ENCODE results near the gene PIK3AP1. TPM values are rescaled to one million over a fixed set of nuclear protein-coding genes. Genes with fewer than 3 reads are reported as not detected.

Gene PIK3AP1
- total RNA-seq, 2 donors from 2014 or later: 1.3 to 5.2 TPM

GRCh38 chr10:96606216-96606615, 114.1 kb downstream of the PIK3AP1 start:
- H3K9ac ChIP-seq (ENCODE audit: extremely low read depth, low read length, poor library complexity, severe bottlenecking): no peak overlapping the region
- TF ChIP-seq CTCF (conservative IDR thresholded peaks at IDR 0.05): no peak
- H3K27me3 ChIP-seq (ENCODE audit: control insufficient read depth, insufficient read depth, low read length, poor library complexity, severe bottlenecking): no peaks in the 10 kb centered on the region
- no peaks in the 10 kb centered on the region for H3K9me3 ChIP-seq (ENCODE audit: control insufficient read depth, low read length)
- H3K36me3 ChIP-seq (ENCODE audit: control insufficient read depth, insufficient read depth, low read length): no peaks in the 10 kb centered on the region
- Mint-ChIP-seq H3K4me1 (peaks cover 4% of the 10 kb centered on the region), H3K27ac (no peak overlapping the region), H3K9me3 (no peaks in the 10 kb centered on the region), H3K36me3 (ENCODE audit: low read depth) (peaks cover 3% of the 10 kb centered on the region), H3K27me3 (ENCODE audit: insufficient read depth) (no peaks in the 10 kb centered on the region), H3K4me3 (no peak overlapping the region)
- 84 to 88% methylated on average over 2 to 4 of the region's 4 CpGs for WGBS, 2 experiments (ENCODE audit: insufficient coverage in 1 of 2, insufficient read length in 1 of 2)
- H3K4me1 ChIP-seq (ENCODE audit: control insufficient read depth, insufficient read depth, low read length): no peaks in the 10 kb centered on the region
- no peak overlapping the region for H3K27ac ChIP-seq (ENCODE audit: low read depth, low read length)
- no peak for DNase-seq
- H3K4me3 ChIP-seq (ENCODE audit: low read length): no peak overlapping the region

GRCh38 chr10:96600337-96600736, 120.0 kb downstream of the PIK3AP1 start:
- Histone ChIP-seq H3K4me1 (ENCODE audit: control insufficient read depth, insufficient read depth, low read length) (no peaks in the 10 kb centered on the region), H3K9ac (ENCODE audit: extremely low read depth, low read length, poor library complexity, severe bottlenecking) (no peak overlapping the region), H3K36me3 (ENCODE audit: control insufficient read depth, insufficient read depth, low read length) (no peaks in the 10 kb centered on the region), H3K4me3 (ENCODE audit: low read length) (no peak overlapping the region), H3K9me3 (ENCODE audit: control insufficient read depth, low read length) (no peaks in the 10 kb centered on the region), H3K27ac (ENCODE audit: low read depth, low read length) (no peak overlapping the region), H3K27me3 (ENCODE audit: control insufficient read depth, insufficient read depth, low read length, poor library complexity, severe bottlenecking) (no peaks in the 10 kb centered on the region)
- H3K27ac Mint-ChIP-seq: no peak overlapping the region
- no peak overlapping the region for H3K4me3 Mint-ChIP-seq
- no peaks in the 10 kb centered on the region for H3K4me1 Mint-ChIP-seq
- no peak for DNase-seq
- H3K36me3 Mint-ChIP-seq (ENCODE audit: low read depth): no peaks in the 10 kb centered on the region
- no peaks in the 10 kb centered on the region for H3K9me3 Mint-ChIP-seq
- H3K27me3 Mint-ChIP-seq (ENCODE audit: insufficient read depth): no peaks in the 10 kb centered on the region
- WGBS, 2 experiments (ENCODE audit: insufficient coverage in 1 of 2, insufficient read length in 1 of 2): 96 to 100% methylated on average over 1 to 4 of the region's 4 CpGs
- no peak for TF ChIP-seq CTCF (conservative IDR thresholded peaks at IDR 0.05)

- H3K9ac ChIP-seq (ENCODE audit: extremely low read depth, low read length, poor library complexity, severe bottlenecking): no peak overlapping the region
- H3K27me3 ChIP-seq (ENCODE audit: control insufficient read depth, insufficient read depth, low read length, poor library complexity, severe bottlenecking): no peaks in the 10 kb centered on the region
- H3K4me3 ChIP-seq (ENCODE audit: low read length): no peak overlapping the region
- H3K9me3 ChIP-seq (ENCODE audit: control insufficient read depth, low read length): no peaks in the 10 kb centered on the region
- H3K36me3 Mint-ChIP-seq (ENCODE audit: low read depth): no peaks in the 10 kb centered on the region
- 89 to 95% methylated on average over 4 of the region's 4 CpGs for WGBS, 2 experiments (ENCODE audit: insufficient coverage in 1 of 2, insufficient read length in 1 of 2)
- H3K36me3 ChIP-seq (ENCODE audit: control insufficient read depth, insufficient read depth, low read length): no peaks in the 10 kb centered on the region
- H3K4me1 ChIP-seq (ENCODE audit: control insufficient read depth, insufficient read depth, low read length): no peaks in the 10 kb centered on the region
- no peaks in the 10 kb centered on the region for H3K4me1 Mint-ChIP-seq
- no peaks in the 10 kb centered on the region for H3K27me3 Mint-ChIP-seq (ENCODE audit: insufficient read depth)
- H3K4me3 Mint-ChIP-seq: no peak overlapping the region
- no peak for TF ChIP-seq CTCF (conservative IDR thresholded peaks at IDR 0.05)
- DNase-seq: no peak
- no peak overlapping the region for H3K27ac Mint-ChIP-seq
- H3K9me3 Mint-ChIP-seq: no peaks in the 10 kb centered on the region
- no peak overlapping the region for H3K27ac ChIP-seq (ENCODE audit: low read depth, low read length)
Observed at GRCh38 chr10:96598846-96599245, 121.5 kb downstream of the PIK3AP1 start.

Measured in endodermal cell (in vitro differentiated cells).